ENCODE results near the gene ARL14. TPM values are rescaled to one million over a fixed set of nuclear protein-coding genes. Genes with fewer than 3 reads are reported as not detected.

Gene ARL14
- total RNA-seq, 1 donor, result not detected

DNA sequence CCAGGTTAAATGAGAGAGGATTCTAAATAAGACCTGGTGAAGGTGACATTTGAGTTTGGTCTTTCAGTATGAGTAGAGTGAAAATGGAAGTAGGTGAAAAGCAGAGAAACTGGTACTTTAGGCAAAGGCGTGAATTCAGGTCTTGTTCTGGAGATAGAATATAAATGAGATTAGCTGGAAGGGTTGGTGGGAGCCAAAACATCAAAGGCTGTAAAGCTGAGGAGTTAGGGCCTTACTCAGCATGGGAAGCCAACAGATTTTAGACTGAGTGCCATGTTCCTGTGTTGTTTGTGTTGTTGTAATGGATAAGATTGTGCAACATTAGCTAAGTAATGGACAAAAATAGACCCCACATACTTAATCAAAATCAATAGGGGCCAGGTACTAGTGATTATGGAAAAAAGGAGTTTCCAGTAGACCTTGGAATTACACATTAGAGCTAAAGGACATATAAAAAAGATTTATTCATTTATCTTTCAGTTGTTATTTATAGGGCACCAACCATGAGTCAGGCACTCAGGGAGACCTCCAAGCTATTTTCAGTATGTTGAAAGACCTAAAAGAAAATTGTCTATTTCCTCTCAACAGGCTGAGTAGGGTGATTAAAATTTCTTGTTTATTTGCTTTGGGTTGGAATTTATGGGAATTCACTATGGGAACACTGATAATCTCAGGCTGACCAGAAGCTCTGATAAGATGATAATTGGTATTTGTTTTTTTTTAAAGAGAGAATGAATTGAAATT, 20.8 kb downstream of the ARL14 start:
- H3K4me3 ChIP-seq (ENCODE audit: low read depth, low read length), result no peak overlapping the region
- TF ChIP-seq, protein P1, sequence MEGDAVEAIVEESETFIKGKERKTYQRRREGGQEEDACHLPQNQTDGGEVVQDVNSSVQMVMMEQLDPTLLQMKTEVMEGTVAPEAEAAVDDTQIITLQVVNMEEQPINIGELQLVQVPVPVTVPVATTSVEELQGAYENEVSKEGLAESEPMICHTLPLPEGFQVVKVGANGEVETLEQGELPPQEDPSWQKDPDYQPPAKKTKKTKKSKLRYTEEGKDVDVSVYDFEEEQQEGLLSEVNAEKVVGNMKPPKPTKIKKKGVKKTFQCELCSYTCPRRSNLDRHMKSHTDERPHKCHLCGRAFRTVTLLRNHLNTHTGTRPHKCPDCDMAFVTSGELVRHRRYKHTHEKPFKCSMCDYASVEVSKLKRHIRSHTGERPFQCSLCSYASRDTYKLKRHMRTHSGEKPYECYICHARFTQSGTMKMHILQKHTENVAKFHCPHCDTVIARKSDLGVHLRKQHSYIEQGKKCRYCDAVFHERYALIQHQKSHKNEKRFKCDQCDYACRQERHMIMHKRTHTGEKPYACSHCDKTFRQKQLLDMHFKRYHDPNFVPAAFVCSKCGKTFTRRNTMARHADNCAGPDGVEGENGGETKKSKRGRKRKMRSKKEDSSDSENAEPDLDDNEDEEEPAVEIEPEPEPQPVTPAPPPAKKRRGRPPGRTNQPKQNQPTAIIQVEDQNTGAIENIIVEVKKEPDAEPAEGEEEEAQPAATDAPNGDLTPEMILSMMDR (IDR thresholded peaks at IDR 0.05; ENCODE audit: insufficient read depth, low read depth, low read length), result no peak
- DNase-seq (ENCODE audit: low read depth), result peak; percentile 79

GRCh38 chr3:160698599-160699195, 21.7 kb downstream of the ARL14 start:
- H3K4me3 ChIP-seq (ENCODE audit: low read depth, low read length), result no peak overlapping the region
- TF ChIP-seq, protein P1 (IDR thresholded peaks at IDR 0.05; ENCODE audit: insufficient read depth, low read depth, low read length), result no peak
- no peak for DNase-seq (ENCODE audit: low read depth)

- no peak overlapping the region for H3K4me3 ChIP-seq (ENCODE audit: low read depth, low read length)
- DNase-seq (ENCODE audit: low read depth), result no peak
- TF ChIP-seq, protein P1 (IDR thresholded peaks at IDR 0.05; ENCODE audit: insufficient read depth, low read depth, low read length), result no peak
Observed at GRCh38 chr3:160701490-160701889, 24.5 kb downstream of the ARL14 start.

DNA sequence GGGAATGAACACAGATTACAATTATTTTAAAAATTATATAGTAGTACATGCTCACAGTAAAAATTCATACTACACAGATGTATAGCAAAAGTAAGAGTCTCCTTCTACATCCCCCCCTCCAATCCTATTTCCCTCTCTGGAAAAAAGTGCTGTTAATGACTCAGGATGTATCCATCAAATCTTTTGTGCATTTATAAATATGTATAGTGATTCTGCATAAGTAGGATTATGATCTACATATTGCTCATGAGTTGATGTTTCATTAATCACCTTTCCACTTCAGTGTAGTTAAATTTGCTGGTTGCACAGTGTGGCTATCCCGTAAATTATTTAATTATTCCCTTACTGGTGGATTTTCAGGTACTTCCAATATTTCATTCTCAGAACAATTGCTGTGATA, 25.3 kb downstream of the ARL14 start:
- H3K4me3 ChIP-seq (ENCODE audit: low read depth, low read length), result no peak overlapping the region
- TF ChIP-seq, protein P1 (IDR thresholded peaks at IDR 0.05; ENCODE audit: insufficient read depth, low read depth, low read length), result no peak
- DNase-seq (ENCODE audit: low read depth), result no peak

GRCh38 chr3:160703974-160704373, 27.0 kb downstream of the ARL14 start:
- TF ChIP-seq, protein P1 (IDR thresholded peaks at IDR 0.05; ENCODE audit: insufficient read depth, low read depth, low read length), result no peak
- no peak for DNase-seq (ENCODE audit: low read depth)

DNA sequence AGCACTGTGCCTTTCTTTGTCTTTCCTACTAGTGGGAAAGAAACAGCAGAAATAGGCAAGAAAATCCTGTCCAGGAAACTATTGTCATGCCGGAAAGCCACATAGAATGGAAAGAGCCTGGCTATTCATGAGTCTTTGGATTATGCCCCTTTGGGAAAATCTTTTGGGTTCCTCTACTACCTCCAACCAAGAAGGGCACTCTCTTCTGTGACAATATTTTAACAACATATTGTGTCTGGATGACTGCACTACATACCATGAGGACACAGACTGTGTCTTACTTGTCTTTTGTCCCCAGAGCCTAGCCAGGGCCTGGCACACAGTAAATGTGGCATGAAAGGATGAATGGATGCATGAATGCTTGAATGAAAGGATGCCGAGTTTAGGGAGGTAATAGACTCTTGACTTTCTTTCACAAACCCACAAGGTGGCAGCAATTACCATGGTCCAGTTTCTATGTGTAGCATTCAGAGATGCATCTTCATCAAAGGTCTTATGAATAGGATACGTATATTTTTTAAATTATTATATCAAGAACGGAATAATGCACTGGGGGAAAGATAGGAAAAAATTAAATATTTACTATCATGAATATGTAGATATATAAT, 30.3 kb downstream of the ARL14 start:
- H3K4me3 ChIP-seq (ENCODE audit: low read depth, low read length), result no peak overlapping the region
- peak; percentile 61 for DNase-seq (ENCODE audit: low read depth)
- TF ChIP-seq, protein P1 (IDR thresholded peaks at IDR 0.05; ENCODE audit: insufficient read depth, low read depth, low read length), result peak; percentile 56

More at GRCh38 chr3:160703974-160704373, 27.0 kb downstream of the ARL14 start:
- no peak overlapping the region for H3K4me3 ChIP-seq (ENCODE audit: low read depth, low read length)

Data from fibroblast of villous mesenchyme (primary cell).